Left lung (tissue), 10 donors: ENCODE results near the gene DNAH2. TPM values are rescaled to one million over a fixed set of nuclear protein-coding genes. Genes with fewer than 3 reads are reported as not detected.
A peak's percentile ranks its signal among the peaks of the same experiment; 100 is the strongest.

Experiments used
- ATAC-seq: fragments of 200-7000 bp; cut with Tn5 transposase; one replicate; pipeline ENCODE4 v1.9.1; 2020; ENCODE audit warnings: moderate library complexity
- DNase-seq, 4 donors: peaks; one replicate each; pipeline ENCODE4 v3.0.0-alpha.2; 2013 to 2020
- H3K27ac ChIP-seq, 2 donors: fragments of 200-600 bp; sonication (generic) in 1 of 2; one replicate each; pipeline versions ENCODE4 v1.5.0 to v1.8.0; 2020 to 2021
- H3K27me3 ChIP-seq, 2 donors: fragments of 200-600 bp; sonication (generic) in 1 of 2; one replicate each; pipeline versions ENCODE4 v1.5.0 to v1.8.0; 2020 to 2021
- H3K36me3 ChIP-seq, 2 donors: fragments of 200-600 bp; sonication (generic) in 1 of 2; one replicate each; pipeline versions ENCODE4 v1.5.0 to v1.8.0; 2020 to 2021
- H3K4me1 ChIP-seq, 2 donors: fragments of 200-600 bp; one replicate each; pipeline ENCODE4 v1.8.0; 2021
- H3K4me3 ChIP-seq, 2 donors: fragments of 200-600 bp; sonication (generic) in 1 of 2; one replicate each; pipeline versions ENCODE4 v1.5.0 to v1.8.0; 2020 to 2021; ENCODE audit warnings: mild to moderate bottlenecking in 1 of 2
- H3K9me3 ChIP-seq, 2 donors: fragments of 200-600 bp; sonication (generic) in 1 of 2; one replicate each; pipeline versions ENCODE4 v1.5.0 to v1.8.0; 2020 to 2021
- intact Hi-C, 2 donors: fragments of 100-400 bp; cut with DNase I; formaldehyde crosslinking; loops; one replicate each; pipeline versions ENCODE4 v1.11.2 to v1.14.2; 2022
- polyA plus RNA-seq, 6 donors: library from polyadenylated mRNA; unstranded; fragments of 120-200 nt; gene quantifications; one replicate each; pipeline ENCODE4 v1.2.1, GENCODE V29; 2013; ENCODE audit not compliant: insufficient read length in 6 of 6
- total RNA-seq, 2 donors: library from RNA; stranded (reverse); fragmentation: NEBNext Ultra II Directional; extraction: Animal tissue kit (Norgen Biotek cat#: 25700); gene quantifications; one replicate each; pipeline ENCODE4 v1.2.1, GENCODE V29; 2021
- TF ChIP-seq, protein P1 (sequence below), 2 donors: fragments of 200-600 bp; sonication (generic) in 1 of 2; IDR thresholded peaks; one replicate each; pipeline versions ENCODE4 v1.5.0 to v1.8.0; 2021; ENCODE audit warnings: antibody characterized with exemption in 2 of 2
- donor health status: DM: no; HTN: yes; CAD: no.
- donor health status: DM: no; HTN: no; CAD: no.

The DNAH2 gene
- total and polyA plus RNA-seq, 8 donors: 0.67 to 4.5 (median 2.6) TPM

DNA sequence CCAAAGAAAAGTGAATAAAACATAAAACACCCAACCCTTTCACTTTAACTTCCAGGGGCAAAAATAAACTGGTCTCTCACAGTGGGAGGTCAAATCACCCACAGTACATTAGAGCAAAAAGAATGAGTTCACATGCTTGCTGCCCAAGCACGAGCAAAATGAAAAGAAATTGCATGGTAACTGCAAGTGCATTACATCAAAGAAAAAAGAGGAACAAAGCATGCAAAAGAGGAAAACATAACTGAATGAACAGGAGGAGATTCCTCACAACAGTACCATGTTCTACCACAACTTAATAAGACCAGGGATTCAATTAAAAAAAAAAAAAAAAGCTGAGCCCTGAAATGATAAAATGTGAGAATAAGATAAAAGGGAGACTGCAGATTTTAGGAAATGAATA, 12.3 kb downstream of the DNAH2 start:
- DNase-seq: no peak
- intact Hi-C loops: no loop called here
- Histone ChIP-seq H3K4me1 (no peaks in the 10 kb centered on the region), H3K27me3 (peaks cover 0 to 5% of the 10 kb centered on the region in 2 donors), H3K4me3 (no peak overlapping the region), H3K36me3 (no peaks in the 10 kb centered on the region), H3K27ac (no peak overlapping the region), H3K9me3 (no peaks in the 10 kb centered on the region)
- no peak for ATAC-seq
- TF ChIP-seq, protein P1, sequence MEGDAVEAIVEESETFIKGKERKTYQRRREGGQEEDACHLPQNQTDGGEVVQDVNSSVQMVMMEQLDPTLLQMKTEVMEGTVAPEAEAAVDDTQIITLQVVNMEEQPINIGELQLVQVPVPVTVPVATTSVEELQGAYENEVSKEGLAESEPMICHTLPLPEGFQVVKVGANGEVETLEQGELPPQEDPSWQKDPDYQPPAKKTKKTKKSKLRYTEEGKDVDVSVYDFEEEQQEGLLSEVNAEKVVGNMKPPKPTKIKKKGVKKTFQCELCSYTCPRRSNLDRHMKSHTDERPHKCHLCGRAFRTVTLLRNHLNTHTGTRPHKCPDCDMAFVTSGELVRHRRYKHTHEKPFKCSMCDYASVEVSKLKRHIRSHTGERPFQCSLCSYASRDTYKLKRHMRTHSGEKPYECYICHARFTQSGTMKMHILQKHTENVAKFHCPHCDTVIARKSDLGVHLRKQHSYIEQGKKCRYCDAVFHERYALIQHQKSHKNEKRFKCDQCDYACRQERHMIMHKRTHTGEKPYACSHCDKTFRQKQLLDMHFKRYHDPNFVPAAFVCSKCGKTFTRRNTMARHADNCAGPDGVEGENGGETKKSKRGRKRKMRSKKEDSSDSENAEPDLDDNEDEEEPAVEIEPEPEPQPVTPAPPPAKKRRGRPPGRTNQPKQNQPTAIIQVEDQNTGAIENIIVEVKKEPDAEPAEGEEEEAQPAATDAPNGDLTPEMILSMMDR (IDR thresholded peaks at IDR 0.05): no peak

DNA sequence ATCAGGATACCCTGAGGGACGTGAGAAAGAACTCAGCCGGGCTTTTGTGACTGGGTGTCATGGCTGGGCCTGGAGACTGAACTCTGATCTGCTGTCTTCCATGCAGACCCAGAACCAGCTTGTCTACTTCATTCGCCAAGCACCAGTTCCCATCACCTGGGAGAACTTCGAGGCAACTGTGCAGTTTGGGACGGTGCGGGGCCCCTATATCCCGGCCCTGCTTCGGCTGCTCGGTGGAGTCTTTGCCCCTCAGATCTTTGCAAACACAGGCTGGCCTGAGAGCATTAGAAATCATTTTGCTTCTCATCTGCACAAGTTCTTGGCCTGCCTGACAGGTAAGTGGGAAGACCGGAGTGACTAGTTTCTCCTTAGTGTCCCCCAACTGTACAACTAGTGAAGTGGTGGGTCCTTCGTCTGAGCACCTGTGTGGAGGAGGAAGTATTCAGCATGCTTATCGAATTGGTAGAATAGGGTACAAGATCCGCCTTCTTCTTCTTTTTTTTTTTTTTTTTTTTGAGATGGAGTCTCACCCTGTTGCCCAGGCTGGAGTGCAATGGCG, 15.5 kb downstream of the DNAH2 start:
- intact Hi-C loops: no loop called here
- Histone ChIP-seq H3K4me1 (no peaks in the 10 kb centered on the region), H3K9me3 (no peaks in the 10 kb centered on the region), H3K27ac (no peak overlapping the region), H3K36me3 (no peaks in the 10 kb centered on the region), H3K4me3 (no peak overlapping the region), H3K27me3 (peaks cover 0 to 11% of the 10 kb centered on the region in 2 donors)
- peak in 2 of 4 donors; percentile 36 to 75 for DNase-seq
- peak; percentile 59 for ATAC-seq
- TF ChIP-seq, protein P1 (IDR thresholded peaks at IDR 0.05): no peak

DNA sequence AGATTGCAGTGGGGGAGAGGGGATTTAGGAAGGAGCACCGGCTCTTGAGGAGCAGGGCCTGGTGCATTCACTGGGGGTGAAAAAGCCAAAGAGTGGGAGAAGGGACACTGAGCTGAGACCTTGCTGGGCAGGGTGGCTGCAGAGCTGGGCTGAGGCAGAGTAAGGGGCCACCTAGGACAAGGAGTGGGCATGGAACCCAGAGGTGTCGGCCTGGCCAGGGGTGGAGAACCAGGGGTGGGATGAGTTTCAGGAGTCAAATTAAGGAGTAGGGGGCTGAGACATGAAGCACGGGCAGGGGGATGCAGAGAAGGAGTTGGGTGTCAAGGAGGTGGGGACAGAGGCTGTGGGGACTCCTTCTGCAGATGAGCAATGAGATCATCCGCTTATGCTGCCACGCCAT, 20.1 kb downstream of the DNAH2 start:
- intact Hi-C loops: no loop called here
- H3K36me3 ChIP-seq: no peaks in the 10 kb centered on the region
- TF ChIP-seq, protein P1 (IDR thresholded peaks at IDR 0.05): no peak
- H3K4me1 ChIP-seq: no peaks in the 10 kb centered on the region
- no peak for ATAC-seq
- DNase-seq: no peak
- H3K9me3 ChIP-seq: no peaks in the 10 kb centered on the region
- H3K27ac ChIP-seq: no peak overlapping the region
- H3K27me3 ChIP-seq: peaks cover 0 to 40% of the 10 kb centered on the region in 2 donors
- H3K4me3 ChIP-seq: no peak overlapping the region

DNA sequence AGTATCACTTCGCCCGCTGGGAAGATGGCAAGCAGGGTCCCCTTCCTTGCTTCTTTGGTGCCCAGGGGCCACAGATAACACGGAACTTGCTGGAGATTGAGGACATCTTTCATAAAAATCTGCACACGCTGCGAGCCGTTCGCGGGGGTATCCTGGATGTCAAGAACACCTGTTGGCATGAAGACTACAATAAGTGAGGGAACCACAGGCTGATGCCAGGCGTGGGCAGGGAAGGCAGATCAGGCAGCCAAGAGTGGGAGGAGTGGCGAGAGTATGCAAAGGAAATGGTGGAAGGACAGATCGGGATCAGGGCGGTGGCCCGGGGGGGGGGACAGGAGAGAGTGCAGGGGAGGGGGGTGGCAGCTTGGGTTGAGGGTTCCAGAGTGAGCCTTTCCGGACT, 22.2 kb downstream of the DNAH2 start:
- Histone ChIP-seq H3K36me3 (no peaks in the 10 kb centered on the region), H3K4me3 (no peak overlapping the region), H3K27ac (no peak overlapping the region), H3K27me3 (peaks cover 0 to 40% of the 10 kb centered on the region in 2 donors), H3K9me3 (no peaks in the 10 kb centered on the region), H3K4me1 (peaks cover 0 to 5% of the 10 kb centered on the region in 2 donors)
- ATAC-seq (no peak), DNase-seq (no peak)
- intact Hi-C loops: no loop called here
- TF ChIP-seq, protein P1 (IDR thresholded peaks at IDR 0.05): no peak

DNA sequence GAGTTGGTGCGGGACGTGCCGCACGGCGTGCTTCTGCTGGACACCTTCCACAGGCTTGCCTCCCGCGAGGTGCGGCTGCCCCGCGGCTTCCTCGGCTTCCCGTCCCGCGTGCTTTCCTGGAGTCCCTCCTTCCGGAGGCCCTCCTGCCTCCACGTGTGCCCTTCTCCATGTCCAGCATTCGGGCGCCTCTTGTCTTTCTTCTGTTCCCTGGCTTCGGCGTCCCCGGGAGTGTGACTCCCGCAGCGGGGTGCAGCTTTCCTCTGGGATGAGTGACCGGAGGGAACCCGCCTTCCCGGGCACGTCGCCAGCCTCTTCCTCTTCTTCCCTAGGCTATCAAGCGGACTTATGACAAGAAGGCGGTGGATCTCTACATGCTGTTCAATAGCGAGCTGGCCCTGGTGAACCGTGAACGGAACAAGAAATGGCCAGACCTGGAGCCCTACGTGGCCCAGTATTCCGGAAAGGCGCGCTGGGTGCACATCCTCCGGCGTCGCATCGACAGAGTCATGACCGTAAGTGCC, 23.0 kb downstream of the DNAH2 start:
- no peak overlapping the region for H3K4me3 ChIP-seq
- no peaks in the 10 kb centered on the region for H3K36me3 ChIP-seq
- no peak for ATAC-seq
- TF ChIP-seq, protein P1 (IDR thresholded peaks at IDR 0.05): no peak
- peaks cover under 1 to 7% of the 10 kb centered on the region in 2 donors for H3K4me1 ChIP-seq
- DNase-seq: no peak
- no peaks in the 10 kb centered on the region for H3K9me3 ChIP-seq
- H3K27me3 ChIP-seq: peaks cover 0 to 37% of the 10 kb centered on the region in 2 donors
- no peak overlapping the region for H3K27ac ChIP-seq
- intact Hi-C loops: no loop called here
